Right kidney (tissue), 1 donor: ENCODE results near the gene EPB42.
"Not testable (repeated sequence)": the region's sequence is repeated elsewhere in the genome, so short reads cannot be mapped to it uniquely, and the experiment has no call there.

Experiments used
- DNase-seq: peaks from one replicate; pipeline ENCODE4 v3.0.0-alpha.2; 2016

EPB42 gene

GRCh38 chr15:43212299-43212698 is 8.5 kb downstream of the EPB42 start:
- DNase-seq, result no peak

DNA sequence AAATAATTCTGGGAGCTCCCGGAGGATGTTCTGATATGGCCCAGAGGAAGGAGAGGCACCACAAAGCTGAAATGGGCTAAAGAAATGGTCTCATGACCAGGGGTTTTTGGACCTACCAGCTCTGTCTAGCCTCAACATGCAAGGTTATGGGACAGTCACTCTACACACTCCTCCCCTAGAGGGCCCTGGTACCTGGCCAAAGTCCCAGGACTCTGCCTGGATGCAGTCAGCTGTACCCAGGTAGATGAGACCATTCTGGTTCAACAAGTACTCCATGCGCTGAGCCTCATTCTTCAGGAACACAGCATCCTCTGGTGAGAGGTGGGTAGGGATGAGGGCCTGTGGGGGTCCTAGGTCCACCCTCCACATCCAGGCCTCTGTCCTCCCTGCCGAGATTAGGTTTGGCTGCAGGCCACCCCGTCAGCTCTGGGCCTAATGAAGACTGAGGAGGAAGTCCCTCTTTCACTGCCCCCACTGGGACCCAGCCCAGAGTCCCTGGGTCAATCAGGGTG is 9.5 kb downstream of the EPB42 start:
- DNase-seq, result no peak

GRCh38 chr15:43210807-43211206 is 10.0 kb downstream of the EPB42 start:
- no peak for DNase-seq

DNA sequence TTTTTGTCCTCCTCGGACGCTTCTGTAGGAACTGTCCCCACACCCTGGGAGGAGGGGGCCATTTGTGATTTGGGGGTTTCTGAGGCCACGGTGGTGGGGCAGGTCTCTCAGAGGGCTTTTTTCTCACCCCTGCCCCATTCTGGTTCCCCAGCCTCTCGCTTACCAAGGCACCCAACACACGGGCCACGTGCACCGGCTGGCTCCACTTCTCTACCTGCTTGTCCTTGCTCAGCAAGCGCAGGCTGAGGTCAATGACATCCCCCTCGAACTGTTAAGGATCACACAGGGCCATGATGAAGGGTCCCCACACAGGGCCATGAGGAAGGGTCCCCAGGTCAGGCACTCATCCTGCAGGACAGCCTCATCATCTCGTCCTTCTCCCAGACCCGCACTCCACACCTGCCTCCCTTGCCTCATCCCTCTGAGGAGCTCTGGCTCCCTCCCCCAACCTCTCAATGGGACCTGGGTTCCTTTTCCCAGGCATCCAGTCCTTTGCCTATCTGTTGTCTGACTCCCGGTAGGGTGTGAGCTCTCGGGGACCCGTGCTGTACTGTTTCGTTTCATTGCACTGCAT is 10.6 kb downstream of the EPB42 start:
- DNase-seq, result no peak

DNA sequence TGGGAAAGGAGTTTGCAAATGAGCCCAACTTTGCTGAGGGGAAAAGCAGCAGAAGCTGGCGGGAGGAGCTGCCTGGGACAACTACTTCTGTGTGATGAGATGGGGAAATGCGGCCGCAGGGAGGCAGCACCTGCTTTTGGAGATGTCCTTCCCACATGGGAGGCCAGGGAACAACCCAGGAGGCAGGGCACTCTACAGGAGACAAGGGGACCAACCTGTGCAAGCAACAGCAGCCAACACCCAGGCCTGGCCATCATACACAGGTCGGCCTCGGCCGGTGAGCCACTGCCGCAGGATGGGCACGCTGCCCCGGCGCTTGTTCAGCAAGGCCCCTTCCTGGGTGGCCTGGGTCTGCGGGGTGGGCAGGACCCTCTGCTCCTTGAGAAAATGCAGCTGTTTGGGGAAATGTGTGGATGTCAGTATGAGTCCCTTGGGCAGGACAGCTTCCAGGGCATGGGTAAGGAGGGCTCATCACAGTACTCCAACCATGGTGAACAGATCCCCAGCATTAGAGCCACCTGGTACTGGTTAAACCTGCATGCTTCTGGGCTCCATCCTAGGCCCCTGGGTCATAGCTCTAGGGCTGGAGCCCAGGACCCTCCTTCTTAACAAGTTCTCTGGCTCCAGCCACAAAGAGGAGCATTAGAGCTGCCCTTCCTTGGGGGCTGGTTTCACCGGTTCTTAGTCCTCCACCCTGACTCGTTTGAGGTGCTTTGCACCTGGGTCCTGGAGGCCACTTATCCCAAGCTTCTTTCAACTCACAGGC is 11.6 kb downstream of the EPB42 start:
- no peak for DNase-seq

DNA sequence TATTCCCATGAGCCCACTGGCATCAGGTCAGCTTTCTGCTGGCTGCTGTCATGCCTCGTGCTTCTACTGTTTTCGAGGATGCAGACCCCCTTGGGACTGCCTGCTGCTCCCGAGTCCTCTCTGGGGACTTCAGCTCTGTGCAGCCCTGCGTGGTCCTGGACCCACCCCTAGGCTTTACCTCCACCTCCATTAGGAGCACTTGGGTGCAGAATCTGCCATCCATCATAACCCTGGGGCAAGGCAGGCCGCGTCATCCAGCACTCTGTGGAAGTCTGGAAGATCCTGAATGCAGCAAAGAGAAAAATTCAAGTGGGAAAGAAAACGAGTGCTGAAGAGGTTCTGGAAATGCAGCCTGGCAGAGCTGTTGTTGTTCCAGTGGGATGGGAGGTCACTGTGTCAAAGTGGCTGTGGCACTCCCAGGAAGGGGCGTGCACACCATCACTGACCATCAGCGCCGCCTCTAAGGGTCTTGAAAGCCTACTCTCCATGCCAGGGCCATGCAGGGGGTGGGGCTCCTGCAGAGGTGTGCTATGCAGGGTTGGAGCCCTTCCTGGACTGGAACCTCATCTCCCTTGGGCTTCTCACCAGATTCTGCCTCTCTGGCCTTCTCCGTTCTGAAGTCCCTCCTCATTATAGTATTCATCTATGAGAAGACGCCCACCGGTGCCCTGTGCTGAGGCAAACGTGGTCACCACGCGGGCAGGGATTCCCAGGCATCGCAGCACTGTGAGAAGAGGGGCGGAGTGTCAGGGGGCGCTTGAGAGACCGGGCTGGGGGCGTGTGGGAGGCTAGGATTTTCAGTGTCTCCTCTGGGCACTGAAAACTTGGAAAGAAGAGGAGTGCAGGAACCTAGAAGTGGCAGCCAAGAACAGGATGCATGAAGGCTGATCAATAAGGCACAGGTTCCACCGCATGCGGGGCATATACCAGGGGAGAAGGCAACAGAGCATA is 12.5 kb downstream of the EPB42 start:
- no peak for DNase-seq

GRCh38 chr15:43207024-43207423 is 13.8 kb downstream of the EPB42 start:
- no peak for DNase-seq

DNA sequence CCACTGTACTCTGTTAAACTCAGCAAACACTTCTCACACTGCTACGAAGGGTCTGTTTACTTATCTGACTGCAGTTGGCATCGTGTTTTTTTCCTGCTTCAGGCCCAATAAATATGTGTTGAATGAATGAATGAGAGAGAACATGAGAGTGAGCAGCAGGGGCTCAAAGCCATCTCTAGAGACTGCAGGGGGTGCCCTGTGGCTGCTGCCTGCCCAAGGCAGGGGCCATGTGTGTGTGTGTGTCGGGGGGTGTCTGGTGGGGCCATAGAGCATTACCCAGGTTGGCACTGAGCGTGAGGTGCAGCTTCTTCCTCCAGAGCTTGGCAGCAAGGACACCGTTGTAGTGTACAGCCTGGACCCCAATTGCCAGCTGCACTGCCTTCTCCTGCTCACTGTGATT is 14.8 kb downstream of the EPB42 start:
- no peak for DNase-seq

DNA sequence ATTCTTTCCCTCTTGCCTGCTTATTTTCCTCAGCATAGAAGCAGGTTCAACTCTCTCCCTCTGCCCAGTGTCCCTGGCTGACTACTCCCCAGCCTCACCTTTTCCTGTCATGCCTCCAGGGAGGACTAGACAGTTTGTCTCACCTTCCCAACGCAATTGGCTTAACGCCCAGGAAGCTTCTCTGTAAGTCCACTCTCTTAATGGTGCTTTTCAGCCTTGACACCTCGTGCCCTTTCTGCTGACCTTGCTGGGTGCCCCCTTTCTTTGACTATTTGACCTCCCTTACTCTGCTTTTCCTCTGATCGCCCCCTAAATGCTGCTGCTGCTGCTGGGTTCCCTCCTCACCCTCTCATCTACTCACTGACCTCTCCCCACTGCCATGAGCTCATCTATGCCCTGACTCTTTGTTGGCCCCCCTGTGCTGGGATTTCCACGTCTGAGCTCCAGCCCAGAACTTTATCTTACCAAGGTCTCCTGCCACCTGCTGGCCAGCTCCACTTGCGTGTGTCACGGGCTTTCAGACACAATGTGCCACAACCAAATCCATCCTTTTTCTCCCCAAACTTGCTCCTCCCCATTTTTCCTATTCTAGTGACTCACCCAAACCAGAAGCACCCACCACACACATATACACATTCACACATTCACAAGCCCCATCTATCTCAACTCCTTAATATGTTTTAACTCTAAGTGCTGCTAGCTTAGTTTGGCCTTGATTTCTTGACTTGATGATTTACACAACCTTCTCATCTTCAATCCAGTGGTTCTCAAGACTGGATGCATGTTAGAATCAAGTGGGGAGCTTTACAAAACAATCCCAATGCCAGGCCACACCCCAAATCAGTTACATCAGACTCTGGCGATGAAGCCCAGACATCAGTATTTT is 16.6 kb downstream of the EPB42 start:
- no peak for DNase-seq

DNA sequence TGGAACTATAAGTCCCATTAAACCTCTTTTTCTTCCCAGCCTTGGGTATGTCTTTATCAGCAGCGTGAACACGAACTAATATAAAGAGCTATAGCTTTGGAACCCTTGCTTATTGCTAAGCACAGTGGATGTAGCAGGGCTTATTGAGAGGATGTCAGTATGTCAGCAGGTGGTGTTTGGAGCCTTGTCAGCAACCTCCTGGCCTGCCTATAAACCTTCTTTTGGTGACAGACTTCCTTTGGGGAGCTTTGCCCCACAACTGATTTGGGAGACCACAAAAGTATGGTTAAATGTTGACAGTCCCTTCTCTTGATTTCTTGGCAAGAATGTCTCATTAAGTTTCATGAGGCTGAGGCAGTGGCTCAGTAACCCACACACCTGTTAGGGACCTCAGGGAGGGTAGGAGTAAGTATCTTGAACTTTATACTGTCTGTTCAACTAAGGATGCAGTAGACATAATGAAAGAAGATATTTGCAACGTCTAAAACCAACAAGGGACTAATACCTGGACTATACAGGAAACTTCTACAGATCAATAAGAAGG is 20.8 kb downstream of the EPB42 start:
- DNase-seq, result no peak

DNA sequence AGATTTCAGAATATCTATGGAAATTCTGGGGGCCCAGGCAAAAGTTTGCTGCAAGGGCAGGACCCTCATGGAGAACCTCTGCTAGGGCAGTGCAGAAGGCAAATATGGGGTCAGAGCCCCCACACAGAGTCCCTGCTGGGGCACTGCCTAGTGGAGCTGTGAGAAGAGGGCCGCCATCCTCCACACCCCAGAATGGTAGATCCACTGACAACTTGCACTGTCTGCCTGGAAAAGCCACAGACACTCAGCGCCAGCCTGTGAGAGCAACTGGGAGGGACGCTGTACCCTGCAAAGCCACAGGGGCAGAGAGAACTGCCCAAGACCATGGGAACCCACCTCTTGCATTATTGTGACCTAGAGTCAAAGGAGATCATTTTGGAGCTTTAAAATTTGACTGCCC is 21.8 kb downstream of the EPB42 start:
- no peak for DNase-seq

DNA sequence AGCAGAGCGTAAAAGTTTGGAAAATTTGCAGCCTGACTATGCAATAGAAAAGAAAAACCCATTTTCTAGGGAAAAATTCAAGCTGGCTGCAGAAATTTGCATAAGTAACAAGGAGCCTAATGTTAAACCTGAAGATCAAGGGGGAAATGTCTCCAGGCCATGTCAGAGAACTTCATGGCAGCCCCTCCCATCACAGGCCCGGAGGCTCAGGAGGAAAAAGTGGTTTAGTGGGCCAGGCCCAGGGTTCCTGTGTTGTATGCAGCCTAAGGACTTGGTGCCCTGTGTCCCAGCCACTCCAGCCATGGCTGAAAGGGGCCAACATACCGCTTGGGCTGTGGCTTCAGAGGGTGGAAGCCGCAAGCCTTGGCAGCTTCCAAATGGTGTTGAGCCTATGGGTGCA is 22.3 kb downstream of the EPB42 start:
- not testable (repeated sequence) for DNase-seq

DNA sequence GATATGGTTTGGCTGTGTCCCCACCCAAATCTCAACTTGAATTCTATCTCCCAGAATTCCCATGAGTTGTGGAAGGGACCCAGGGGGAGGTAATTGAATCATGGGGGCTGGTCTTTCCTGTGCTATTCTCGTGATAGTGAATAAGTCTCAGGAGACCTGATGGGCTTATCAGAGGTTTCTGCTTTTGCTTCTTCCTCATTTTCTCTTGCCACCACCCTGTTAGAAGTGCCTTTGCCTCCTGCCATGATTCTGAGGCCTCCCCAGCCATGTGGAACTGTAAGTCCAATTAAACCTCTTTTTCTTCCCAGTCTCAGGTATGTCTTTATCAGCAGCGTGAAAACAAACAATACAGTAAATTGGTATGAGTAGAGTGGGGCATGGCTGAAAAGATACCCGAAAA is 23.0 kb downstream of the EPB42 start:
- not testable (repeated sequence) for DNase-seq

- DNase-seq, result no peak
These were observed 23.9 kb downstream of the EPB42 start for GRCh38 chr15:43196760-43197548.

GRCh38 chr15:43194795-43195194 is 26.0 kb downstream of the EPB42 start:
- DNase-seq, result no peak

DNA sequence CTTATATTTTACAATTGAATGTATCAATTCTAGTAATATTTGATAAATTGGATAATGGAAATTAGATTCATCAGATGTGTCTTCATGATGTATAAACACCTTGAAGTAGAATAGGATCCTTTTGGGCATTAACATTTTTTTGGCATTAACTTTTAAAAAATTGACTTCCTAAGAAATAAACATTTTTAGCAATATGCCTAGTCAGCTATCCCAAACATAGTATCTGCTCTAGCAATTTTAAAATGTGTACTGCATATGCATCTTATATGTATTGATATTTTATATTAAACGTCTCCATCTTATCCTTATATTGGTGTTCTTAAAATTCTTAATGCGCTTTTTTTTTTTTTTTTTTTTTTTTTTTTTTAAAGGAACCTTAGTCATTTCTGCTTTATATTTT is 27.1 kb downstream of the EPB42 start:
- no peak for DNase-seq

DNA sequence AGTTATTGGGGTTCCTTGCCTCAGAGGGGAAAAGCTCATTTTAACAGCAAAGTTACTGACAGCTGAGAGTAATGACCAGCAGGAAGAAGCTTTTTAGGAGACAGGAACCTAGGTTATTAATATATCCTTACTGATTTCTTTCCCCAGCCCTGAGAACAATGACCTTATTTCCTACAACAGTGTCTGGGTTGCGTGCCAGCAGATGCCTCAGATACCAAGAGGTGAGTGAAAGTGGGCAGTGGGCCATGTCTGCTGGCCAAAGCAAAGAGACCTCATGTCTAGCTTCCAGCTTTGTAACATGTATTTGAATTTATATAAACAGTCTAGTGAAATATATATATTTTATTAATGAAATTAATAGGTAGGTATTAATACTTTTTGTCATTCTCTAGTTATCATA is 30.6 kb downstream of the EPB42 start:
- no peak for DNase-seq

DNA sequence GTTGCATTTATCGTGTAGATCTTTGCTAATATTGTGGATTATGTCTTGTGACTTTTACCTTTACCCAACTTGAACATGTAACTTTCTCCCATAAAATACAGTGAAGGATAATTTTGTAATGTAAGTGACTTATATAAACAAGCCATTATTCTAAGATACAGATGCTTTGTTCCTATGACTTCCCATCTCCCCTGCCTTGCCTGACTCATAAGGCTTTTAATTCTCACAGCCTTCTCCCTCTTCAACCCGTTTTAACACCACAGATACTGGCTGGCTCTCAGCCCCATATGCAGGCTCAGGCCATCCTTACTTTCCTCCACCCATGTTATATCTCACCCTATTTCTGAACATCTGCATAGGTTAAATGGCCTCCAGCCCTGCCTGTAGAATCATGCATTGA is 31.5 kb downstream of the EPB42 start:
- DNase-seq, result no peak

DNA sequence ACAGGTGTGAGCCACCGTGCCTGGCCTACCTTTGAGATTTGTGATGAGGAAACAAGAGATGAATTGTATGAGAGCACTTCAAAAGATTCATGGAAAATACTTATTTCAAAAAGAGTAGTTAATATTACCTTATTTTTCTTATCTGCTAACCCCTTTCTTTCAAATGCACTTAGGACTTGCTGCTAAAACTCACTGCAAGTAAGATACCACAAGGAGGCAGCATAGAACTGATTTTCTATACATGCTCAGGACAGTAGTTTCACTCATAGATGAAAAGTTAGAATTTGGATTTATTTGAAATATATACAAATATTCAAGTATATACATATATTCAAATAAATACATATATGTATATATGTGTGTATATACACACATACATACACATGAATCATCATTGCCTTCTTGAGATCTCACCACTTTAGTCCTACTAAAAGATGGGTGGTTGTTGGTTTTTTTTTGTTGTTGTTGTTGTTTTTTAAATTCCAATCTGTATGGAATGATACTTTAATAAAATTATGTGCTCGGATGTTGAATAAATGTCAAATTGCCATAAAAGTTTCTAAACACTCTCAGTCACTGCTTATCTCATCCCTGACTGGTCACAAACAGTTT is 33.2 kb downstream of the EPB42 start:
- DNase-seq, result no peak

DNA sequence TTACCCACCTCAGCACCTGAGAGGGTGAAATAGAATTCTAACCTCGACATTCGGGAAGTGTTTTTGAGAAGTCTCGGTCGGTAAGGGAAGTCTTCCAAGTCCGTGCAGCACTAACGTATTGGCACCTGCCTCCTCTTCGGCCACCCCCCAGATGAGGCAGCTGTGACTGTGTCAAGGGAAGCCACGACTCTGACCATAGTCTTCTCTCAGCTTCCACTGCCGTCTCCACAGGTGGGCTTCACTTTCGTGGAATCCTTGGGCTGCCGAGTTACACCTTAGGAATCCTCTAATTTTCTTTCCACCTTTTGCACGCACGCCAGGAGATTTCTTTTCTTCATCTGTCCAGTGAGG is 34.8 kb downstream of the EPB42 start:
- DNase-seq, result no peak
